Osteoblast (primary cell): ENCODE measurements around the gene CASP9. TPM values are rescaled to one million over a fixed set of nuclear protein-coding genes. Genes with fewer than 3 reads are reported as not detected.
A peak's percentile ranks its signal among the peaks of the same experiment; 100 is the strongest.

Source experiments
- small RNA-seq: library from RNA; depleted of rRNA; stranded (forward); fragments of <200 nt; gene quantifications from one replicate; pipeline ENCODE3, GENCODE V24; 2012
- total RNA-seq: library from RNA; depleted of rRNA; stranded (reverse); fragments of >200 nt; gene quantifications from 2 replicates; pipeline ENCODE4 v1.2.3, GENCODE V29; 2012

CASP9 gene
- total RNA-seq, 1 donor = 10.9 TPM

Small RNAs within 50 kb of the gene (small RNA-seq; reads per million reads assigned to genes)
- gene SCARNA21B = 1.6 reads per million, percentile 54 among the genes with 10 or more reads in this experiment

Other genes starting within 250 kb of the CASP9 start
- gene EFHD2, start 114.3 kb downstream of the CASP9 start, total RNA-seq = 35.8 and 36.8 TPM in 2 replicates
- gene CTRC, start 85.8 kb downstream of the CASP9 start, total RNA-seq = not detected in 2 replicates
- gene CELA2A, start 67.5 kb downstream of the CASP9 start, total RNA-seq = not detected in 2 replicates
- gene CELA2B, start 48.1 kb downstream of the CASP9 start, total RNA-seq = 0.36 TPM in 1 of 2 replicates, not detected in the other
- 19.2 and 22.4 TPM in 2 replicates for gene DNAJC16, start 2.6 kb upstream of the CASP9 start, total RNA-seq
- 2.2 and 2.7 TPM in 2 replicates for gene AGMAT, start 60.8 kb upstream of the CASP9 start, total RNA-seq
- gene DDI2, start 93.2 kb upstream of the CASP9 start, total RNA-seq = 29.3 and 29.5 TPM in 2 replicates
- gene PLEKHM2, start 160.1 kb upstream of the CASP9 start, total RNA-seq = 123 and 132 TPM in 2 replicates
- 1.4 and 1.5 TPM in 2 replicates for gene SLC25A34, start 212.0 kb upstream of the CASP9 start, total RNA-seq
- not detected in 2 replicates for gene TMEM82, start 218.3 kb upstream of the CASP9 start, total RNA-seq
- gene FBLIM1, start 234.6 kb upstream of the CASP9 start, total RNA-seq = 108 and 121 TPM in 2 replicates